Activated CD8-positive, alpha-beta memory T cell treated with anti-CD3 and anti-CD28 coated beads, Interleukin-2, amount 50 U/mL, for 48 hours (primary cell): ENCODE measurements around the gene ADGRL1.

Experiments
- DNase-seq: peaks from one replicate; pipeline ENCODE4 v3.0.0-alpha.2; 2020

The ADGRL1 gene

DNA sequence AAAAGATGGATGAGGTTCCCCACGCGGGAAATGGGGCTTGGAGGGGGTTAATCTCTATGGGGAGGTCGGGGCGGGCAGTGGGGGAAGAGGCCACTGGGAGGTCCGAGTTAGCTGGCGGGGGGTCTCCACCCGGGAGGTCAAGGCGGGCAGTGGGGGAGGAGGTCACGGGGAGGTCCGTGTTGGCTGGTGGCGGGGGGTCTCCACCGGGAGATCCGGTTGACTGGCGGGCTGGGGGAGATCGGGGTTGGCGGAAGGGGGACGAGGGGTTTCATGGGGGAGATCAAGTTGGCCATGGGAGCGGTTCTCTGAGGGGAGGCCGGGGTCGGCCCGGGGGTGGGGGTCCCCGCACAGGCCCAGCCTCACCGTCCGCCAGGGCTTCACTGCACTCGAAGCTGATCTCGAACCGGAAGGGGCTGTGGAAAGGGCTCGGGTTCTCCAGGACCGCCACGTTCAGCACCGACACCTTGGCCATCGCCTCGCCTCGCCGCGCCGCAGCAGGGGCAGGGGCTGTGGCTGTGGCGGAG, 69.9 kb downstream of the ADGRL1 start:
- DNase-seq, result no peak

- no peak for DNase-seq
Measured at GRCh38 chr19:14135355-14135754, 70.6 kb downstream of the ADGRL1 start.

GRCh38 chr19:14127929-14128509, 78.0 kb downstream of the ADGRL1 start:
- DNase-seq, result no peak

DNA sequence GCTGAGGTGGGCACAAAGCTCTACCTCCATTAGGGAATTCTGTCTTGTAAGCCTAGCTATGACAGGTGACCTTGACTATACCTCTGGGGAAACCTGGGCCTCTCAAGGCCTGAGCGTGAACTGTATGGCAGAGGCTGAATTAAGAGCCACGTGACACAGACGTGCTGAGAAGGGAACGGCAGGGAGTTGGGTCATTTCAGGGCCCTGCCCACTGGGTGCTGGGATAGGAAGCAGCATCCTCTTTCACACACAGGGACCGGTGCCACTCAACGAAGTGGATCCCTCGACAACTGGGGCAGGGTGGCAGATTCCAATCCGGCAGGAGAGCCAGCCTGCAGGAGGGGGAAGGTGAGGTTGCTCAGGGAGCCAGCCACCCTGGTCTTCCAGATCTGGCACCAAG, 78.8 kb downstream of the ADGRL1 start:
- no peak for DNase-seq

- no peak for DNase-seq
Measured at GRCh38 chr19:14122924-14123323, 83.0 kb downstream of the ADGRL1 start.

DNA sequence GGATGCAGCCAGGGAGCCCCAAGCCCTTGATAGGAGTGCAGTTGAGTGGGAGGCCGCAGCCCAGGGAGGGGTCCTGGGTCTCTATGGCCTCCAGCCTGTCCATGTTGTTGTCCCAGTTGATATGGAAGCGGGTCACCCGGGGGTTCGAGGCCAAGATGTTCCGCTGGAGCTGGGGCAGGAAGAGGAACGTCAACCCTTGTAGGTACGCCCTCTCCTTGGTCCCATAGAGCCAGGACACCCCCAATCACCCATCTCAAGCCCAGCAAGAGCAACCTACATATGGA, 85.5 kb downstream of the ADGRL1 start:
- no peak for DNase-seq

DNA sequence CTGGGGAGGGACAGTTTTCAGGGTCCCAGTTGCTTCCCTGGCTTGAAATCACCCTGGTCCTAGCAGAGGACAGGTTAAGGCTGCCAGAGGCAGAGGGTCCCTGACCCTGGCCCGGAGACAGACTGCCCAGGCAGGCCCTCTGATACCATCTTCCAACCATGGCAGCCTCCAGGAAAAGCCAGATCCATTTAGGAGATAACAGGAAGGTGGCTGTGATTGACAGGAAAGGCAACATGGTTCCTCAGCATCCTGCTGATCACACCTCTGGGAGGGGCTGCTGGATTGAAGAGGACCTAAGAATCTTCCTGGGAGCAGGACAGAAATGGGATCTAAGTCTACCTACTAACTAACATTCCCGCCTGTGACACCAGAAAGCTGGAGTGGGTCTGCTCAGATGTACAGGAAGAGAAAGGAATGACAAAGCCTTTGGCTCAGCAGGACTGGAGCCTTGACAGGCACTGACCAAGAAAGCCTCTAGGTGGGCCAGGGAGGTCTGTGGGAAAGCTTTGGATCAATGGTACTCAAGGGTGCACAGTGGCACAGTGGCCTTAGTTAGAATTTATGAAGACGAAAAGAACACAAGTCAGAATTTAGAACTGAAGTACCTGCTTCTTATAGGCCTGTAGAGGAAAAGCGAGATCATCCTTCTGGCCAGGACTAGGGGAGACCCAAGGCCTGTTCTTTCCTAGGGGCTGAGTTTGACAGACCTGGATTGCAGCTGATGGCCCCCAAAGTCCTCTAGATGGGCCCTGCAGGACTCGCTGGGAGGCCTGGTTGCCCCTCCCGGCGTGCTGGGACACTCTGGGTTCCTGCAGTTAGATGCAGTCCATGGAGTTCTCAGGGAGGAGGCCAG, 86.1 kb downstream of the ADGRL1 start:
- no peak for DNase-seq

DNA sequence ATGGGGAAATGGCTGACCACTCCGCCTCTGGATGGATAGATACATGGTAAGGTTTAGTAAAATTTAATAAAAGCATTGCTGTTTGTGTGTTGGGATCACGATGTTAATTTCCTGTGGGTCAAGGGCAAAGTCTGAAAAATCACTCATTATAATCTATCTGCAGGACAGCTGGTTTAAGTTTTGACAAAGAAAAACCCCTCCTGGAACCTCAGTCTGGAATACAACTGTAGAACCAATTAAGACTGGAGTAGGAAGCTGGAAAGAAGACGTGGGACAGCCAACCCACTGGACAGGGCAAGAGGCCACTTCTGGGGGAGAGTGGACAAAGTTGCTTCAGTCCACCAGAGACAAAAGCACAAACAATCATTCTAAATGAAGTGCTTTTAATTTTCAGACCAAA, 86.8 kb downstream of the ADGRL1 start:
- no peak for DNase-seq

DNA sequence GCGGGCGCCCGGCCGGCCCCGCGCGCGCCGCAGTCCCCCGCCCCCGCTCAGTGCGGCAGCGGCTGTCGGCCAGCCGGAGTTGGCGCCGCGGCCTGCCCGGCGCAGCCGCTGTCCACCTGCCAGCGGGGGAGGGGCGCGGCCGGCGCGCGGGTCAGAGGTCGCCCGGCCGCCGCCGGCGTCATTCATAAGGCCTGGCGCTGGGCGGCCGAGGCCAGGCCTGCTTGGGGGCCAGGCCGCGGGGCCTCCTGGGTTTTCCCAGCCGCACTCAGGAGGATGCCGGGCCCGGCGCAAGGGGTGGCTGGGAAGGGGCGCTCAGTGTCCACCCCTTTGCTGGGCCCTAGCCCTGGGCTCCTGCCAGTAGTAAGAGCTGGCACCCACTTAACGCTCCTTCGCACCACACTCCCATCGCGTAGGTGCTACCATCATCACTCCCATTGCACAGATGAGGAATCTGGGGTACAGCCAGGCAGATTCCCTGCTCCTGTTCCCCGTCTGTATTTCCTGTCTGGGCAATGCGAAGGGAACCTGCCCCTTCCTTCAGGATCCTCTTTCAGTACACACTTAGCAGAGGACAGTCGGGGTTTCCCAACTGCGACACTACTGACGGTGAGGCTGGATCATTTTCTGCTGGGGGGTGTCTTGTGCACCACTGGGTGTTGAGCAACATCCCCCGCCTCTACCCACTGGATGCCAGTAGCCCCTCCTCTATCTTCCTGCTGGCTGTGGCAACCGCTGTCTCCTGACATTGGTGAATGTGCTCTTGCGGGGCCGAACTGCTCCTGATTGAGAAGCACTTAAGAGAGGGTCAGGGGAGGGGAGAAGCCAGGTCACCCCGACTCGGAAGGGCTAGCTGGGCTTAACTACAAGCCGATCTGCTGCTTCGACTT, 87.6 kb downstream of the ADGRL1 start:
- peak; percentile 62 for DNase-seq

- DNase-seq, result peak; percentile 98
Measured at GRCh38 chr19:14117668-14118164, 88.3 kb downstream of the ADGRL1 start, which contains the start of gene PRKACA. TSS of gene PRKACA (minus strand) at chr19:14117762. CDS start at chr19:14117547, 215 bp downstream.

DNA sequence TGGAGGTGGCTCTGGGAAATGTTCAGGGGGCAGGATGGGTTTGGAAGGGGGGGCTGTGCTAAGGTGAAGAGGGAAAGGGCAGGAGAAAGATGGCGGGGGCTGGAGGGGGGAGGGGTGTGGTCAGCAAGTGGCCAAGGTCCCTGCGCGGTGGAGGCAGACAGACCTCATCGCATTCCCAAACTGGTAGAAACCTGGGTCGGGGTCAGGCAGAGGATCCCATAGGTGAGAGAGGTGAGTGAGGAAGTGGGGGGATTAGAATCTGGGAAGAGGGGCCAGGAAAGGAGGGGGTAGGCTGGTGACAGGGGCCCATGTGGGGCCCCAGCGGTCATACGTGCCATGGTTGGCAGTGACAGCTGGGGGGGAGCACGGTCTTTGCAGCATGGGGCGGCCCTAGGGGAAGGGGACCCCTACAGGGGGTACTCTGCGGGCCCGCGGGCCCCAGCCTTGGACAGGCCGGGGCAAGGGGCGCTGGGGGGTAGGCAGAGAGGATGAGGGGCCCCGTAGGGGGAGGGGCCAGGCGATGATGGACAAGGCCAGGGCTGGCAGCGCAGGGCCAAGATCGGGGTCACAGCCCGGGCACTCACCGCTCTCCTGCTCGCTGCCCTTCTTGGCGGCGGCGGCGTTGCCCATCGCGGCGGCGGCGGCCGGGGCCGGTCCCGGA, 88.9 kb downstream of the ADGRL1 start:
- DNase-seq, result peak; percentile 64

DNA sequence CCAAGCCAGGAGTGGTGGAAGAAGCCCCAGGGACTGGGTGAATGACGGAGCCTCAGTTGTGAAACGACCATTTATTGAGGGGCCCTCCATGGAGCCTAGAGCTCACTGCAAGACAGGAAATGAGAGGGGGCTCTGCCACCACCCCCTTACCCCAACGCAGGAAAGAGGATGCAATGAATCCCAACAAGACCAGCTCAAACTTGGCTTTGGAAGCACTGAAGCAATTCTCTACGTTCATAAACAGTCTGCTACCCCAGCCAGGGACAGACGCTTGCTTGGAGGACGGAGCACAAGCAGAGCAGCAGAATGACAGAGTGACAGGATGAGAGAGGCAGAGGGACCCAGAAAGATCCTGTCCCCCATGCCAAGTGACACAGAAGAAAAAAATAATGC, 89.4 kb downstream of the ADGRL1 start:
- no peak for DNase-seq

DNA sequence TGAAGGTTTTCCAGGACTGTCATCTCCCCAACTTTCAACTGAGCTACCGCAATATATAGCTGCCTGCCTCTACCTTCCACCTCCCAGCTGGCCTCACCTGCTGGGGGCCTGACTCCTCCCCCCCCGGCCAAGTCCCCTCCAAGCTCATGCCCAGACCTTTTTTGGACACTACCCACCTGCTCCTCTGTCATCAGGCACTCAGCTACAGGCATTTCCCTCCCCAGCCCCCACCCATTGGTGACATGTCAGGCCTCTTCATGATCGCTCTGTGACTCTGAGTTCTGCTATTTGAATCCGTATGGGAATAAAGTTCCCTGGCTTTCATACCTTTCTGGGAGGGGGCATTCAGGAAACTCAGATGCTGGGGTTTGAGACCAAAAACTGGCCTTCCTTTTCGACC, 90.2 kb downstream of the ADGRL1 start:
- DNase-seq, result no peak

DNA sequence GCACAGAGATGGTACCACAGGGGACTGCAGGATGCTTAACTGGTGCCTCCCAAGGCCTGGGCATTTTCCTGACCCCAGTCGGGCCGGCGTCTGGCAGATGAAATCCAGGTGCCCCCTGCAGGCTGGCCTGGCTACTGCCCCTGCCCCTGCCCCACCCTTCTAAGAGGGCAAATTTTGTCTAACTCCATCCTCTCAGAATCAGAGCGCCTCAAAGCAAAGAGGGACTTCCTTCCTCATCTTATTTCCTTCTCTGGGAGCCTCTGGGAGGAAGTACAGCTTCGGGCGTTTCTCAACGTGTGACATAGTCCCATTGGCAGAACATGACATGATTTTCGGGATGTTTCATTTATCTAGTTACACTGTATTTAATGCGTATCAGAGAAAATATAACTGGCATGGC, 91.1 kb downstream of the ADGRL1 start:
- peak; percentile 76 for DNase-seq

DNA sequence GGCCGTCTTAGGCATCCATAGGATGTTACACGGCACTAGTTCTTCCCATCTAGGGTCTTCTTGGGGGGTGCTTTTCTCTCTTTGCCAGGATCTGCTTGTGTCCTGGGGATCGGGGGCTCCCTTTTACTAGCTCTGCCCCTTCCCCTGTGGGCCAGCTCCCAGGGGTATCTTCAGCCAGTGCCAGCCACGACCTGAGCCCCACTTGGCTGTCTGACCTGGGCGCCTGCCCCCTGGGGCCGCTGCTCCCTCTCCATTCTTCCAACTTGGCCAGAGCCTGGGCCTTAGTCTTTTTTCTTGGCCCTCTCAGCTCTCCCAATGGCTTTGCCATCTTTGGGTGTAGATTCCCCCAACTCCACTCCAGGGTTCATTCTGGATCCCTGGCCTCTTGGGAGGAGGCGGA, 91.5 kb downstream of the ADGRL1 start:
- DNase-seq, result no peak

- DNase-seq, result peak; percentile 85
Measured at GRCh38 chr19:14113762-14114414, 92.1 kb downstream of the ADGRL1 start.

DNA sequence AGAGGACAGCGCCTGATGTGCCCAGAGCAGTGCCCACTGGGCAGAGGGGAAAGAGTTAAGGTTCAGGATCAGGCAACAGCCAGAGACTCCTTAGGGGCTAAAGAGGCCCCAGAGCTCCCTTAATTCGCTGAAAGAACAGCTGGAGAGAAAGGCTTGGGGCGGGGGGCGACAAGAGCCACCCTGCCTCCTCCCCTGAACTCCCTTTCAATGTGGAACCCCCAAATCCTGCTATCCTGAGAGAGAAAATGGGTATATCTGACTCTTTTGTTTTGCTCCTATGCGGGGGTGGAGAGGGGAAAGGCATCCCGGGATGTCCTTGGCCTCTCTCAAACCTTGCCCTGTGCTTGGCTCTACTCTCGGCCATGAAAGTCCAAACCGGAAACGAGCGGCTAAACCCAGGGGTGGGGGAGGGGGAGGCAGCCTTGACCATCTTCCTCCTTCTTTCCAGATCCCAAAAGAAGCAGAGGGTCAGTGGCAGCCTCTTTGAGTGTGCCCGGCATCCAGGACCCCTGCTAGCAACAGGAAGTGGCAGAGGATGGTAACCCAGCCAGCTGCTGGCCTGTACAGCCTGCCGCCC, 93.1 kb downstream of the ADGRL1 start:
- no peak for DNase-seq

DNA sequence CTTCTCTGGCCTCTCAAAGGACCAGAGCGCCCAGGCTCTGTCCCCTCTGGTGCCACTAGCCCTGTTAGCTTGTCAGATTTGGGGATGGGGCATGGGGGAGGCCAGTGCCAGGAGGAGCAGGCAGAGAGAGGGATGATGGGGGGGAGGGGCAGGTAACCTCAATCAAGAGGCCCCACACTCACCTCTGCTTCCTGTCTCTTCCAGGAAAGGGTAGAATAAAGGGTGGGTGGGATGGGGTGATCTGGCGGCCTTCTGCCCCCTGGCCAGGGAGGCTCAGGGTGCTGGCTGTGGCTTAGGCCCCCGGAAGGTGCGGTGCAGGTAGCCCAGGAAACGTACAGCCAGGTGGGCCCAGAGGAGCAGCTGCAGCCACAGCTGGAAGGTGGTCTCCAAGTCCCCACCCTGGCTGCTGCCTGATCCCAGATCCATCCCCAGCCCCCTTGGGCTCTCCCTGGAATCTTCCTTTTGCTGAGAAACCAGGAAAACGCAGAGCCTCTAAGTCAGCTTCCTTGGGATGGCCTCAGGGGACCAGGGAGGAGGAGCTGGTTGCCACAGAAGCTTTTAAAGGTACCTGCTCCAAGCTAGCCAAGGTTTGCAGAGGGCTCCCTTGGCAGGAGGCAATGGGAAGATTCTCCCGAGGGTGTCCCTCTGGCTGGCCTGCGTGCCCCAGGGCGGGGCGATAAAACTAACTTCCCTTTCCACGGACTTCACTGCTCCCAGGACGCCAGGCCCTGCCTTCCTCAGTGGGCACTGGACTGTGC, 93.7 kb downstream of the ADGRL1 start:
- no peak for DNase-seq

- DNase-seq, result no peak
Measured at GRCh38 chr19:14111486-14111885, 94.5 kb downstream of the ADGRL1 start.

- DNase-seq, result no peak
Measured at GRCh38 chr19:14110650-14111049, 95.3 kb downstream of the ADGRL1 start.
